Caco-2 (cell line): ENCODE measurements around the gene PCDH15. TPM values are rescaled to one million over a fixed set of nuclear protein-coding genes. Genes with fewer than 3 reads are reported as not detected.

Experiments used
- BruUV-seq: library from RNA; stranded (reverse); fragments of 400-500 nt; replicated peaks from 2 replicates; lab custom pipeline; 2021; lab: Mats Ljungman, UMichigan
- CTCF ChIA-PET: fragments of 300-600 bp; sonication (Branson Sonifier 250); formaldehyde crosslinking; loops from one replicate; lab custom pipeline; 2022; ENCODE audit warnings: antibody characterized with exemption; lab: Charles Lee
- POLR2A ChIA-PET: fragments of 300-600 bp; sonication (Branson Sonifier 250); formaldehyde crosslinking; loops from one replicate; lab custom pipeline; 2022; ENCODE audit warnings: antibody characterized with exemption; lab: Charles Lee
- DNase-seq, 2 experiments: peaks; one replicate each; pipeline versions ENCODE4 v3.0.0 to v3.0.0-alpha.2; 2020 to 2022
- H3K27me3 ChIP-seq: replicated peaks from 2 replicates; pipeline ENCODE4 v1.6.0; 2011; ENCODE audit warnings: low read length; ENCODE audit not compliant: control insufficient read depth, insufficient read depth
- H3K36me3 ChIP-seq: 2 replicates; pipeline ENCODE4 v1.5.1; 2011; ENCODE audit warnings: low read length; ENCODE audit not compliant: control insufficient read depth, insufficient read depth
- H3K4me1 ChIP-seq: fragments of 250-450 bp; sonication (Bioruptor Pico); 2 replicates; pipeline ENCODE4 v1.5.1; 2020; ENCODE audit warnings: mild to moderate bottlenecking
- H3K4me3 ChIP-seq: 2 replicates; pipeline ENCODE4 v1.5.1; 2011; ENCODE audit warnings: low read depth, mild to moderate bottlenecking, control low read depth, low read length
- H3K9me3 ChIP-seq: fragments of 250-450 bp; sonication (Bioruptor Pico); 2 replicates; pipeline ENCODE4 v1.5.1; 2020; ENCODE audit warnings: mild to moderate bottlenecking, moderate library complexity
- H3K27ac Mint-ChIP-seq: one replicate; pipeline ENCODE4 v1.8.0; 2022; ENCODE audit warnings: mixed read lengths; ENCODE audit not compliant: unreplicated experiment
- H3K27me3 Mint-ChIP-seq: one replicate; pipeline ENCODE4 v1.8.0; 2022; ENCODE audit warnings: mixed read lengths; ENCODE audit not compliant: insufficient read depth, unreplicated experiment
- H3K36me3 Mint-ChIP-seq: one replicate; pipeline ENCODE4 v1.8.0; 2022; ENCODE audit warnings: mild to moderate bottlenecking, mixed read lengths; ENCODE audit not compliant: insufficient read depth, unreplicated experiment
- H3K4me1 Mint-ChIP-seq: one replicate; pipeline ENCODE4 v1.8.0; 2022; ENCODE audit warnings: low read depth, mixed read lengths; ENCODE audit not compliant: unreplicated experiment
- H3K4me3 Mint-ChIP-seq: one replicate; pipeline ENCODE4 v1.8.0; 2022; ENCODE audit warnings: mild to moderate bottlenecking, moderate library complexity, mixed read lengths; ENCODE audit not compliant: unreplicated experiment
- H3K9me3 Mint-ChIP-seq: one replicate; pipeline ENCODE4 v1.8.0; 2022; ENCODE audit warnings: mixed read lengths; ENCODE audit not compliant: unreplicated experiment
- CTCF ChIP-seq, 2 experiments: fragments of 200-600 bp in 1 of 2; IDR thresholded peaks; 1 replicate in 1 of 2; 2 replicates in 1 of 2; pipeline versions ENCODE4 v1.5.1 to v1.8.0; 2011 to 2022; ENCODE audit warnings: antibody characterized with exemption in 1 of 2, control low read depth in 1 of 2, inconsistent platforms in 1 of 2, low read depth in 1 of 2, low read length in 1 of 2, mild to moderate bottlenecking in 1 of 2, moderate library complexity in 1 of 2; ENCODE audit not compliant: insufficient read depth in 1 of 2, severe bottlenecking in 1 of 2, unreplicated experiment in 1 of 2
- intact Hi-C: fragments of 100-400 bp; cut with micrococcal nuclease; formaldehyde crosslinking; loops from one replicate; pipeline ENCODE4 v1.10.0; 2022; ENCODE audit not compliant: unreplicated experiment
- total RNA-seq: library from RNA; stranded (reverse); gene quantifications from 2 replicates; pipeline ENCODE4 v1.2.3, GENCODE V29; 2022

PCDH15 gene
- total RNA-seq, 1 experiment from 2014 or later: 0.02 TPM

- POLR2A ChIA-PET: no interaction called here
- peaks cover 12% of the 10 kb centered on the region for H3K9me3 Mint-ChIP-seq
- H3K27ac Mint-ChIP-seq: no peak overlapping the region
- no peak overlapping the region for H3K4me3 Mint-ChIP-seq
- no peaks in the 10 kb centered on the region for H3K4me1 Mint-ChIP-seq
- CTCF ChIA-PET: no interaction called here
- no peaks in the 10 kb centered on the region for H3K4me1 ChIP-seq
- intact Hi-C loops: no loop called here
- no peak overlapping the region for H3K4me3 ChIP-seq
- DNase-seq: no peak
- no peaks in the 10 kb centered on the region for H3K36me3 ChIP-seq
- H3K27me3 ChIP-seq: no peaks in the 10 kb centered on the region
- no peak for TF ChIP-seq CTCF (IDR thresholded peaks at IDR 0.05; ENCODE audit: insufficient read depth in 1 of 2, low read depth in 1 of 2, low read length in 1 of 2, severe bottlenecking in 1 of 2, unreplicated experiment in 1 of 2)
- BruUV-seq: no TSS peak
- no peaks in the 10 kb centered on the region for H3K36me3 Mint-ChIP-seq
- no peaks in the 10 kb centered on the region for H3K27me3 Mint-ChIP-seq
- H3K9me3 ChIP-seq: no peaks in the 10 kb centered on the region; the same call in 1 of the 2 replicates
These were observed 737.5 kb downstream of the PCDH15 start for GRCh38 chr10:54063514-54063913.

- Histone ChIP-seq H3K36me3 (no peaks in the 10 kb centered on the region), H3K9me3 (peaks cover 9% of the 10 kb centered on the region), H3K4me1 (no peaks in the 10 kb centered on the region), H3K4me3 (no peak overlapping the region), H3K27me3 (no peaks in the 10 kb centered on the region)
- Mint-ChIP-seq H3K4me3 (no peak overlapping the region), H3K36me3 (no peaks in the 10 kb centered on the region), H3K27me3 (no peaks in the 10 kb centered on the region), H3K9me3 (peaks cover 23% of the 10 kb centered on the region), H3K4me1 (no peaks in the 10 kb centered on the region), H3K27ac (no peak overlapping the region)
- TF ChIP-seq CTCF (IDR thresholded peaks at IDR 0.05; ENCODE audit: insufficient read depth in 1 of 2, low read depth in 1 of 2, low read length in 1 of 2, severe bottlenecking in 1 of 2, unreplicated experiment in 1 of 2): no peak
- no peak for DNase-seq
- ChIA-PET CTCF (no interaction called here), POLR2A (no interaction called here)
- intact Hi-C loops: no loop called here
- BruUV-seq: no TSS peak
These were observed 740.5 kb downstream of the PCDH15 start for GRCh38 chr10:54060572-54060971.

- Histone ChIP-seq H3K9me3 (peaks cover 9% of the 10 kb centered on the region), H3K27me3 (no peaks in the 10 kb centered on the region), H3K36me3 (no peaks in the 10 kb centered on the region), H3K4me1 (no peaks in the 10 kb centered on the region), H3K4me3 (no peak overlapping the region)
- POLR2A ChIA-PET: no interaction called here
- DNase-seq: no peak
- H3K4me1 Mint-ChIP-seq: peaks cover 9% of the 10 kb centered on the region
- H3K4me3 Mint-ChIP-seq: no peak overlapping the region
- no TSS peak for BruUV-seq
- intact Hi-C loops: no loop called here
- H3K27ac Mint-ChIP-seq: no peak overlapping the region
- H3K27me3 Mint-ChIP-seq: no peaks in the 10 kb centered on the region
- TF ChIP-seq CTCF (IDR thresholded peaks at IDR 0.05; ENCODE audit: insufficient read depth in 1 of 2, low read depth in 1 of 2, low read length in 1 of 2, severe bottlenecking in 1 of 2, unreplicated experiment in 1 of 2): no peak
- H3K36me3 Mint-ChIP-seq: no peaks in the 10 kb centered on the region
- peaks cover 42% of the 10 kb centered on the region for H3K9me3 Mint-ChIP-seq
- CTCF ChIA-PET: no interaction called here
These were observed 743.7 kb downstream of the PCDH15 start for GRCh38 chr10:54057357-54057756.
